Measurements from ENCODE around the gene AGT. TPM values are rescaled to one million over a fixed set of nuclear protein-coding genes. Genes with fewer than 3 reads are reported as not detected.

Gene AGT
- total RNA-seq, 3 donors from 2014 or later (not counting 1 experiment from before 2014, with no cell fraction given) = not detected

DNA sequence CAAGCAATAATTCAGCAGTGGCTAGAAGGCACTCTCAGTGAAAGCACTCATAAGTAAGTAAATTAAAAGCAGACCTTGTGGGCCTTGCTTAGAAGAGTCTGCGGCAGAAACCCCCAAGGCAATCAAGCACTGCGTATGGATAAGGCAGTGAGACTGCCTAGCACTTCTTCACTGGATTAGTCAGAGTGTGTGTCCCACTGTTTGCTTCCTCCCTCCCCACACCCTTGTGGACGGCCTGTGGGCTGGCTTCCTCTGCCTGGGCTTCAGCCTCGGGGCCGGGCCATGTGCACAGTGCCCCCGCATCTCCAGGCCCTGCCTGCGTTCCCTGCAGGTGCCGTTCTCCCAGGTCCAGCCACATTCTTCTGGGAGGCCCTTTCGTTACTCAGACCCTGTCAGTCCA is 23.8 kb downstream of the AGT start:
- H3K9me3 Mint-ChIP-seq = no peaks in the 10 kb centered on the region
- Histone ChIP-seq H3K9me3 (ENCODE audit: control insufficient read depth, insufficient read depth, low read length) (no peaks in the 10 kb centered on the region), H3K27ac (ENCODE audit: low read length) (no peak overlapping the region), H3K27me3 (ENCODE audit: control insufficient read depth, insufficient read depth, low read length) (no peaks in the 10 kb centered on the region), H3K4me3 (ENCODE audit: low read length) (no peak overlapping the region), H3K4me1 (ENCODE audit: control insufficient read depth, insufficient read depth, low read length) (peaks cover 6% of the 10 kb centered on the region), H3K36me3 (ENCODE audit: control insufficient read depth, insufficient read depth, low read length) (peaks cover 85% of the 10 kb centered on the region)
- no peak for DNase-seq
- peaks cover 26% of the 10 kb centered on the region for H3K36me3 Mint-ChIP-seq
- intact Hi-C loops (cut with micrococcal nuclease) = no loop called here
- TF ChIP-seq, protein P1, sequence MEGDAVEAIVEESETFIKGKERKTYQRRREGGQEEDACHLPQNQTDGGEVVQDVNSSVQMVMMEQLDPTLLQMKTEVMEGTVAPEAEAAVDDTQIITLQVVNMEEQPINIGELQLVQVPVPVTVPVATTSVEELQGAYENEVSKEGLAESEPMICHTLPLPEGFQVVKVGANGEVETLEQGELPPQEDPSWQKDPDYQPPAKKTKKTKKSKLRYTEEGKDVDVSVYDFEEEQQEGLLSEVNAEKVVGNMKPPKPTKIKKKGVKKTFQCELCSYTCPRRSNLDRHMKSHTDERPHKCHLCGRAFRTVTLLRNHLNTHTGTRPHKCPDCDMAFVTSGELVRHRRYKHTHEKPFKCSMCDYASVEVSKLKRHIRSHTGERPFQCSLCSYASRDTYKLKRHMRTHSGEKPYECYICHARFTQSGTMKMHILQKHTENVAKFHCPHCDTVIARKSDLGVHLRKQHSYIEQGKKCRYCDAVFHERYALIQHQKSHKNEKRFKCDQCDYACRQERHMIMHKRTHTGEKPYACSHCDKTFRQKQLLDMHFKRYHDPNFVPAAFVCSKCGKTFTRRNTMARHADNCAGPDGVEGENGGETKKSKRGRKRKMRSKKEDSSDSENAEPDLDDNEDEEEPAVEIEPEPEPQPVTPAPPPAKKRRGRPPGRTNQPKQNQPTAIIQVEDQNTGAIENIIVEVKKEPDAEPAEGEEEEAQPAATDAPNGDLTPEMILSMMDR (IDR thresholded peaks at IDR 0.05) = no peak
- 95% methylated on average over 9 of the region's 9 CpGs for WGBS (ENCODE audit: insufficient coverage)
- no peaks in the 10 kb centered on the region for H3K27me3 Mint-ChIP-seq (ENCODE audit: low read depth in 2 of 2)
- peaks cover 0 to 9% of the 10 kb centered on the region in 2 donors for H3K4me1 Mint-ChIP-seq
- no peak overlapping the region for H3K27ac Mint-ChIP-seq
- ATAC-seq = no peak
- H3K4me3 Mint-ChIP-seq = no peak overlapping the region

DNA sequence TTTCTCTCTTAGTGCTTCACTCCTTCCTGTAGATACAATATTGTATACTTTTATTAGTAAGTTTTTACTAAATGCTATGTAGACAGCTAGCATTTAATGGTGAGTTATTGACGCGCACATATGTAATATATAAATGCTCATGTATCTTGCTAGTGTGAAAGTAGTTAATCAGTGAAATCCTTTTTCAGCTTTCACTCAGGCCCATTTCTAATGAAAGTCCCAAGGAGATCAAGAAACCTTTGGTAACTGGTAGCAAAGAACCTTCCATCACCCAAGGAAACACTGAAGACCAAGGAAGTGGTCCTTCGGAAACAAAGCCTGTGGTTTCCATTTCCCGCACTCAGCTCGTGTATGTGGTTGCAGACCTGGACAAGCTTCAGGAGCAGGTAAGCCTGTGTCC is 27.2 kb downstream of the AGT start:
- H3K27ac Mint-ChIP-seq = no peak overlapping the region

DNA sequence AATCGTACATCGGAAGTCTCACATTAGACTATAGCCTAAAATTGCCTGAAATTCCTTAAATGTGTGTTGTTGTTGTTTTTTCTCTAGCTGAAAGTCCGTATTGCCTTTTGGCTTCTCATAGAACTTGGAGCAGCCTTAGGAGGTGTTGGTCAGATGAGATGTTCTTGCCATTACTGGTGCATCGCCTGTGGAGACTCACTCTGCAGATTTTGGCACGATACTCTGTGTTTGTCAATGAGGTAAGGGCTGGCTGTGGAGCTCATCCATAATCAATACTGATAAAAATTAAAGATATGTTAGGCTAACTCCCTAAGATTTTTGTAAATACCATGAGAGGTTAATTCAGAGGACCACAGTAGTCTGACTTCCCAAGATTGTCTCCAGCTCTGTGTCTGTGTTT is 28.9 kb downstream of the AGT start:
- TF ChIP-seq, protein P1 (IDR thresholded peaks at IDR 0.05) = no peak
- DNase-seq = no peak
- H3K9me3 ChIP-seq (ENCODE audit: control insufficient read depth, insufficient read depth, low read length) = no peaks in the 10 kb centered on the region
- H3K4me1 ChIP-seq (ENCODE audit: control insufficient read depth, insufficient read depth, low read length) = peaks cover 29% of the 10 kb centered on the region
- Mint-ChIP-seq H3K4me3 (no peak overlapping the region), H3K27me3 (ENCODE audit: low read depth in 2 of 2) (no peaks in the 10 kb centered on the region), H3K27ac (no peak overlapping the region), H3K4me1 (peaks cover 15 to 16% of the 10 kb centered on the region in 2 donors), H3K36me3 (peaks cover 7% of the 10 kb centered on the region), H3K9me3 (no peaks in the 10 kb centered on the region)
- no peak overlapping the region for H3K4me3 ChIP-seq (ENCODE audit: low read length)
- H3K36me3 ChIP-seq (ENCODE audit: control insufficient read depth, insufficient read depth, low read length) = peaks cover 70% of the 10 kb centered on the region
- intact Hi-C loops (cut with micrococcal nuclease) = no loop called here
- H3K27me3 ChIP-seq (ENCODE audit: control insufficient read depth, insufficient read depth, low read length) = no peaks in the 10 kb centered on the region
- no peak for ATAC-seq
- H3K27ac ChIP-seq (ENCODE audit: low read length) = no peak overlapping the region
- WGBS (ENCODE audit: insufficient coverage) = 98% methylated on average over 4 of the region's 5 CpGs

More for the DNA sequence above, 27.2 kb downstream of the AGT start:
- Histone ChIP-seq H3K4me1 (ENCODE audit: control insufficient read depth, insufficient read depth, low read length) (peaks cover 26% of the 10 kb centered on the region), H3K9me3 (ENCODE audit: control insufficient read depth, insufficient read depth, low read length) (no peaks in the 10 kb centered on the region), H3K27me3 (ENCODE audit: control insufficient read depth, insufficient read depth, low read length) (no peaks in the 10 kb centered on the region), H3K27ac (ENCODE audit: low read length) (no peak overlapping the region), H3K36me3 (ENCODE audit: control insufficient read depth, insufficient read depth, low read length) (peaks cover 80% of the 10 kb centered on the region), H3K4me3 (ENCODE audit: low read length) (no peak overlapping the region)
- Mint-ChIP-seq H3K9me3 (no peaks in the 10 kb centered on the region), H3K27me3 (ENCODE audit: low read depth in 2 of 2) (no peaks in the 10 kb centered on the region), H3K4me1 (peaks cover 15 to 16% of the 10 kb centered on the region in 2 donors), H3K36me3 (peaks cover 14% of the 10 kb centered on the region), H3K4me3 (no peak overlapping the region)
- 88% methylated on average over 3 of the region's 5 CpGs for WGBS (ENCODE audit: insufficient coverage)
- intact Hi-C loops (cut with micrococcal nuclease) = no loop called here
- TF ChIP-seq, protein P1 (IDR thresholded peaks at IDR 0.05) = no peak
- no peak for ATAC-seq
- no peak for DNase-seq

DNA sequence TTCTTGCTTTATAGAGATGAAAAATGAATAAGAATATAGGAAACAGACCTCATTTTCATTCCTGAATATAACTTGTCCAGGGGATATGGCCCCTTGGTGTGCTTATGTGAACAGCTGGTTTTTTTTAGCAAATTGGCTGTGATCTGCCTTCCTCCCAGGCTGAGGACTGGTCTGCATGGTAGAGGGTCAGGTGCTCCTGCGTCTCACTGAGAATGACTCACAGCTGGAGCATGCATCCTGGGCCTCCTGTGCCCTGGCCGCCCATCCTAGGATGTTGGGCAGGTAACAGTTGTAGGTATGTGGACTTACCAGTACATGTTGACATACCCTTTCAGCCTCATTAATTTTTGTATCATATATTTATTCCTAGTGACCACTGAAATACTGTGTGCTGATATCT is 29.8 kb downstream of the AGT start:
- Mint-ChIP-seq H3K27ac (no peak overlapping the region), H3K4me3 (no peak overlapping the region), H3K4me1 (peaks cover 15 to 16% of the 10 kb centered on the region in 2 donors), H3K9me3 (no peaks in the 10 kb centered on the region), H3K36me3 (peaks cover 16% of the 10 kb centered on the region), H3K27me3 (ENCODE audit: low read depth in 2 of 2) (no peaks in the 10 kb centered on the region)
- intact Hi-C loops (cut with micrococcal nuclease) = no loop called here
- ATAC-seq (no peak), DNase-seq (no peak)
- Histone ChIP-seq H3K27ac (ENCODE audit: low read length) (no peak overlapping the region), H3K36me3 (ENCODE audit: control insufficient read depth, insufficient read depth, low read length) (peaks cover 69% of the 10 kb centered on the region), H3K9me3 (ENCODE audit: control insufficient read depth, insufficient read depth, low read length) (no peaks in the 10 kb centered on the region), H3K4me3 (ENCODE audit: low read length) (no peak overlapping the region), H3K27me3 (ENCODE audit: control insufficient read depth, insufficient read depth, low read length) (no peaks in the 10 kb centered on the region), H3K4me1 (ENCODE audit: control insufficient read depth, insufficient read depth, low read length) (peaks cover 29% of the 10 kb centered on the region)
- 36% methylated on average over 1 of the region's 2 CpGs for WGBS (ENCODE audit: insufficient coverage)
- TF ChIP-seq, protein P1 (IDR thresholded peaks at IDR 0.05) = no peak

Data from natural killer cell (primary cell).